GM18867 (cell line): Measurements from ENCODE around the gene WIPF3.

Experiments used
- ATAC-seq: cut with Tn5 transposase; IDR thresholded peaks from one replicate; pipeline ENCODE4 v1.9.1; 2021; ENCODE audit warnings: mild to moderate bottlenecking, moderate library complexity; ENCODE audit not compliant: unreplicated experiment

WIPF3 gene

DNA sequence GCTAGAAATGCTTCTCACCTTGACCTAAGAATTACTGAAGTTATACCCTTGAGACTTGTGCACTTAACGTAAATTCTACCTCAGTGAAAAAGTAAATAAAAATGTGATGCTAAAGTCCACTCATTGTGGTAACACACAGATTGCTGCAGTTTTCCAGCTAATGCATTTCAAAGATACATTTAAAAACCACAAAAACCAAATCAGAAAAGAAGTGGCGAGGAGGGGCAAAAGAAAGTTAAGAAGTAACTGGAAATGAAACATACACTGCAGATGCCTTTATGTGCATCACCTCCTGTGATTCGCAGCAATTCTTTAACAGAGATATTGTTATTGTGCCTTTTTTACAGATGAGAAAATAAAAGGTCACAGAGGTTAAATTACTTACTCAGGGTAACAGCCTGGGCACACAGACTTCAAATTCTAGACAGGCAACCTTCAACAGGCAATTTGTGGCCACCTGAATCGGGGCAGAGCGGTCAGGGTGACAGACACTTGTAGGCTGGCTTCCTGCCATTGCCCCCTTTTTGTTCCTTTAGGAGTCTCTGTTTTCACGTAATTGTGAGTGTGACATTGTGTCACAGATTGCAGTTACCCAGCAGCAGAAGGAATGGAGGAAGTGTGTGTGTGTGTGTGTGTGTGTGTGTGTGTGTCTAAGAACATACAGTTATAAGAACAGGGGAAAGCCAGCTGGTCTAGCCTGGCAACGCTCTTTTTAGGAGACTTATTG is 1.9 kb downstream of the WIPF3 start:
- no peak for ATAC-seq

- ATAC-seq, result no peak
Measured at GRCh38 chr7:29809533-29810155, 3.3 kb downstream of the WIPF3 start.

DNA sequence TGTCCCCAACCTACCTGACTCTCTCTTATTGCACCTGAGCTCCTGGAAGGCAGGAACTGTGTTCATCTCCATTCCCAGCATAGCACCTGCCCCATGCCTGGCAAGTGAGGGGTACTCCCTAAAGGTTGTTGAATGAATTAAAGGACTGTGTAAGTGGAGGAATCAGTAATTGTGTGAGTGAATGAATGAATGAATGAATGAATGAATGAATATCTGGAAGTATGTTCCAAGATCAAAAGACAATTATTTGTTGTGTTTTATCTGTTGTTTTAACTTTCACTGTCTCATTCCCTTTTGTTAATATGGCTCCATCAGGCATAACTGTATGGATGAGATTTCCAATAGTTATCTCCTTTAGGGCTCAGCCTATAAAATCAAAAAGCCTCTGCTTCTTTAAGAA is 4.0 kb downstream of the WIPF3 start:
- ATAC-seq, result no peak

GRCh38 chr7:29810813-29811482 is 4.6 kb downstream of the WIPF3 start:
- ATAC-seq, result no peak

GRCh38 chr7:29811586-29811985 is 5.3 kb downstream of the WIPF3 start:
- no peak for ATAC-seq

DNA sequence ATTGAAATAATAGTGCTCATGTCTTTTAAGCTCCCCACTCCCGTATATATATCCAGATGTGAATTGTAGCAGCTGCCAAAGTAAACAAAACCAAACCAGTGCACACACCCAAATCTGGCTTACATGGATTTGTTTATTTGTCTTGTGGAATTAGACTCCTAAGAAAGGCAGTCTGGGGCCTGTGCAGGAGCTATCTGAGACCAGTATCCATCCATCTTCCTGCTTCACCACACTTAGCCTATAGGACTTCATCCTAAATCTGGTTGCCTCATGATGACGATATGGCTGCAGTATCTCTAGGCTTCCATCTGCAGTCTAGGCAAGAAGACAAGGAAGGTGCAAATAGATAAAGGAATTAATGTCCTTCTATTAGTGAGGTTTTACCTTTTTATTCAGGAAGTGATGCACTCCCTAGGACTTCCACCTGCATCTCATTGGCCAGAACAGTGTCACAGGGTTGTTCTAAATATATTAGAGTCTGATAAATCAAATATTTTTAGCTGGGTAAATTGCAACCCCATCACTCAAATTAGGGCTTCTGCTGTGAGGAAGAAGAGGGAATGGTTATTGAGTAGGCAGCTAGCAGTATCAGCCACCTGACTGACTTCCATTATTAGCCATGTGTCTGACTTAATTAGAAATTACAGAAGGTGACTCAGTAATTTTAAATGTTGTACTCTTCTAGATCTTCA is 6.0 kb downstream of the WIPF3 start:
- no peak for ATAC-seq

- no peak for ATAC-seq
Measured at GRCh38 chr7:29815181-29816105, 9.1 kb downstream of the WIPF3 start.

GRCh38 chr7:29818308-29818707 is 12.0 kb downstream of the WIPF3 start:
- no peak for ATAC-seq

GRCh38 chr7:29825775-29826529 is 19.6 kb downstream of the WIPF3 start:
- ATAC-seq, result peak; percentile 98

DNA sequence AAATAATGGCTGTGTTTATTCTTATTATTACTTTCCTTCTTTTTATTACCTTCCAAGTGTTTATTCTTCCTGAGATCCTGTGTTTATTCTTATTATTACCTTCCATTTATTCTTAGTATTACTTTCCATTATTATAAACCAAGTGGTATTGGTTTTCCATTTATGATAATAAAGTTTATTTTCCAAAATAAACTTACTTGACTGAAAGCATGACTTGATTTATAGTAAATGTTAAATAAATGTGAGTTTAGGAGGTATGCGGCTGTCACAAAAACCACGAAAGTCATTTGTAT is 20.2 kb downstream of the WIPF3 start:
- ATAC-seq, result no peak

DNA sequence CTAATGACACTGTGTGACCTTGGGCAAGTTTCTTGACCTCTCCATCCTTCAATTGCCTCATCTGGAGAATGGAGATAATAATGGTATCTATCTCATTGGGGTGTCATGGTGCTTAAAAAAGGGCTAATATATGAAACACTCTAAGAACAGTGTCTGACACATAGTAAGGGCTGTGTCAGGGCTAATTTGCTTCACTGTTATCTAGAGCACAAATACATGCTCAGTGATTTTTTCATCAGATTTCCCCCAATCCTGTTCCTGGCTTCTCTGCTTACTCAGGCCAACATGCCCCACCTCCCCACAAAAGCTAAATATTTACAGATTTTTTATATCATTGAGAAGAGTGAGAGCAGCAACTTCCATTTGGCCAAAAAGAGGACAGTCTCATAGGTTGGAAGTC is 20.6 kb downstream of the WIPF3 start:
- no peak for ATAC-seq

- ATAC-seq, result no peak
Measured at GRCh38 chr7:29831705-29832104, 25.4 kb downstream of the WIPF3 start.

- ATAC-seq, result no peak
Measured at GRCh38 chr7:29833929-29834328, 27.6 kb downstream of the WIPF3 start.

GRCh38 chr7:29835718-29836117 is 29.4 kb downstream of the WIPF3 start:
- no peak for ATAC-seq

- ATAC-seq, result no peak
Measured at GRCh38 chr7:29839302-29839701, 33.0 kb downstream of the WIPF3 start.

DNA sequence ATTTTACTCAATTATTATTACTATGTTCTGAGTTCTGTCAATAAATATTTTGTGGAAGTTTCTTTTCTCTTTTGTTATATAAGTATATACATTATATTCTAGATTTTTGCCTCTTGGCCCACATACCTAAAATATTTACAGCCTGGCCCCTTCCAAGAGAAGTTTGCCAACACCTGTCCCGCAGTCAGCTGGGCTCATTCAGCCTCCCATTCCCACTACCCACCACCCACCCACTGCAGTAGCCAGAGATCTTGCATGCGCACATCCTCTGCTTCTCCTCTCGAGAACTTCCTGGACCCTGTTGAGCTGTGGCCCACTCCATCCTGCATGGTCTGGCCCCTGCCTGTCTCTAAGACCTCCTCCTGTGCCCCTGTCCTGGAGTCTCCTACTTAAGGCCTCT is 33.6 kb downstream of the WIPF3 start:
- no peak for ATAC-seq

DNA sequence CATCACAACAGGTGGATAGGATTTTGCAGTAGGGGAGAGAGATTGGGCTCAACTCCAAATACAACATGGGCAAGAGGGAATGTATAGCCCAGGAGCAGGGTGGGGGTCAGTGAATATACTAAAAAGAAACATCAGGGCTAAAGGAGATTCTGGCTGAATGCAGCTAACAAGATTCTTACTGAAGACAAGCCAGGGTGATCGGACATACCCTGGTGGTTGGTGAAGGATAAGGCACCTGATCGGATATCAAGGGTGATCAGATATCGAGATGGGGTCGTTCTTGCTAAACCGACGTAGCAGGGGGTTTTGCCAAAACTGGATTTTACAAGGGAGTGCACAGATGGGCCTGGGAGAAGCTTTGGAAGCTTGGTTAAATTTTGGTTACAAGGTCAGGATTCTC is 34.4 kb downstream of the WIPF3 start:
- no peak for ATAC-seq

DNA sequence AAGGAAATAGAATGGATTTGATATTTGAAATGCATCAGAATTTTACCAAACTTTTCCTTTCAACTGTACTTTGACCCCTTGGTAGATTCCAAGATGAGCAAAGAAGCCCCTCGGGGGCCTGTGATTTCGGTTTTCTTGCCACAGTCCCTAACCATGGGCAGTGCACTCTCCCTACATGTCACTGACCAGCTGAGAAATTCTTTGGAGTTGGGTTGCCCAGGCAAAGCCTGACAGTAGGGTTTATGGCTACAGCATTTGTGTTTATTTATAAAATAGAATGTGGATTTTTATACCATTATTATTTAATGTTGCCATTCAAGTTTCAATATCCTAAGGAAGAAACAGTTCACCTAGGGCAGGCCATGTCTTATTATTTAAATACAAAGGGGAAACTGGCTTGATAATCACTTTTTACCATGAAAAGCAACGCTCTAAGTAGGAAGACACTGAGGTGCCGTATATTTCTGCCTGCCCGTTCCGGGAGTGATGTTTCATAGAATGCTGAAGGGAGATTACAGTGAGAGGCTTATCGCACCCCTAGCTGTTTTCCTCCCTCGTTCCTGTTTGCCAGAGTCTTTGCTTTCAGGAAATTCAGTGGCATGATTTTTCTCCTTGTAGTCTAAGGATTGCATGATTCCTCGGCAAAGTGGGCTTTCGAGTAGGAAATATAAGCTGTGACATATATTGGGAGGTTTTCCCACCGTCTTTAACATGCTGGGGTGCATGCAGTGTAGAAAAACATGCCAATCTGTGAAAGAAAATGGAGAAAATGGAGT is 35.8 kb downstream of the WIPF3 start:
- no peak for ATAC-seq

GRCh38 chr7:29843093-29843492 is 36.8 kb downstream of the WIPF3 start:
- no peak for ATAC-seq
